Parathyroid adenoma (tissue), 2 donors: Measurements from ENCODE around the gene KIAA0319L.

Experiments used
- H2AFZ ChIP-seq: fragments of 300-600 bp; sonication (generic); one replicate; pipeline ENCODE4 v1.7.0; 2017; ENCODE audit warnings: antibody characterized with exemption, mild to moderate bottlenecking
- H3K27ac ChIP-seq: fragments of 300-600 bp; sonication (generic); one replicate; pipeline ENCODE4 v1.7.0; 2017
- H3K27me3 ChIP-seq: fragments of 300-600 bp; sonication (generic); one replicate; pipeline ENCODE4 v1.7.0; 2017; ENCODE audit warnings: low read length; ENCODE audit not compliant: control insufficient read depth, insufficient read depth
- H3K36me3 ChIP-seq: fragments of 300-600 bp; sonication (generic); one replicate; pipeline ENCODE4 v1.7.0; 2017; ENCODE audit warnings: low read length; ENCODE audit not compliant: control insufficient read depth, insufficient read depth
- H3K4me1 ChIP-seq: fragments of 300-600 bp; sonication (generic); one replicate; pipeline ENCODE4 v1.7.0; 2017; ENCODE audit warnings: control low read depth
- H3K4me2 ChIP-seq: fragments of 300-600 bp; sonication (generic); one replicate; pipeline ENCODE4 v1.7.0; 2017; ENCODE audit warnings: low read length
- H3K4me3 ChIP-seq: fragments of 300-600 bp; sonication (generic); one replicate; pipeline ENCODE4 v1.7.0; 2017; ENCODE audit warnings: low read depth, low read length
- H3K79me2 ChIP-seq: fragments of 300-600 bp; sonication (generic); one replicate; pipeline ENCODE4 v1.7.0; 2017; ENCODE audit warnings: control low read depth
- H3K9ac ChIP-seq: fragments of 300-600 bp; sonication (generic); one replicate; pipeline ENCODE4 v1.7.0; 2017; ENCODE audit warnings: mild to moderate bottlenecking
- H3K9me3 ChIP-seq: fragments of 300-600 bp; sonication (generic); one replicate; pipeline ENCODE4 v1.7.0; 2017; ENCODE audit warnings: low read length; ENCODE audit not compliant: control insufficient read depth
- CTCF ChIP-seq: fragments of 300-600 bp; sonication (generic); IDR thresholded peaks from one replicate; pipeline ENCODE4 v1.7.0; 2017; ENCODE audit warnings: antibody characterized with exemption, mild to moderate bottlenecking
- donor health status: primary hyperparathyroidism.

KIAA0319L gene

DNA sequence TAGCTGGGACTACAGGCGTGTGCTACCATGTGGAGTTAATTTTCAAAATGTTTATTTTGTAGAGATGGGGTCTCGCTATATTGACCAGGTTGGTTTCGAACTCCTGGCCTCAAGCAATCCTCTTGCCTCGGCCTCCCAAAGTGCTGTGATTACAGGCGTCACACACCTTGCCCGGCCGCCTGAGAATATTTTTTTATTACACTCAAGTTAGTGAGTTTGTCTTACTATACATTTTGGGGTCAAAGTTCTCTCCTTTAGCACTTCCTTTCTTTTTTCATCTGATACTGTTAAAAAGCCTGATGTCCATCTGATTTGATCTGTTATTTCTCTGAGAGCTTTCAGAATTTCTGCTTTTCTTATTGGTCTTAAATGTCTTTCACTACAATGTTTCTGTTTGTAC is 128.8 kb downstream of the KIAA0319L start:
- Histone ChIP-seq H2AFZ (no peak overlapping the region), H3K27me3 (no peaks in the 10 kb centered on the region), H3K27ac (no peak overlapping the region), H3K9ac (no peak overlapping the region), H3K9me3 (no peaks in the 10 kb centered on the region), H3K79me2 (no peaks in the 10 kb centered on the region), H3K36me3 (no peaks in the 10 kb centered on the region), H3K4me3 (no peak overlapping the region), H3K4me1 (no peaks in the 10 kb centered on the region), H3K4me2 (no peak overlapping the region)
- TF ChIP-seq CTCF: no peak

- Histone ChIP-seq H3K36me3 (no peaks in the 10 kb centered on the region), H3K27ac (no peak overlapping the region), H3K4me1 (no peaks in the 10 kb centered on the region), H2AFZ (no peak overlapping the region), H3K4me3 (no peak overlapping the region), H3K9me3 (no peaks in the 10 kb centered on the region), H3K79me2 (no peaks in the 10 kb centered on the region), H3K27me3 (no peaks in the 10 kb centered on the region), H3K9ac (no peak overlapping the region), H3K4me2 (no peak overlapping the region)
- no peak for TF ChIP-seq CTCF
Measured at GRCh38 chr1:35426097-35426586, 131.1 kb downstream of the KIAA0319L start.

- H3K27me3 ChIP-seq: no peaks in the 10 kb centered on the region
- H3K9ac ChIP-seq: no peak overlapping the region
- TF ChIP-seq CTCF: no peak
- H3K79me2 ChIP-seq: no peaks in the 10 kb centered on the region
- H3K4me1 ChIP-seq: no peaks in the 10 kb centered on the region
- H3K4me2 ChIP-seq: no peak overlapping the region
- no peaks in the 10 kb centered on the region for H3K36me3 ChIP-seq
- no peaks in the 10 kb centered on the region for H3K9me3 ChIP-seq
- no peak overlapping the region for H3K4me3 ChIP-seq
- H3K27ac ChIP-seq: no peak overlapping the region
- no peak overlapping the region for H2AFZ ChIP-seq
Measured at GRCh38 chr1:35408925-35409324, 148.3 kb downstream of the KIAA0319L start.

GRCh38 chr1:35407743-35408142 is 149.5 kb downstream of the KIAA0319L start:
- no peak overlapping the region for H3K4me2 ChIP-seq
- H3K4me1 ChIP-seq: no peaks in the 10 kb centered on the region
- H3K27me3 ChIP-seq: no peaks in the 10 kb centered on the region
- no peaks in the 10 kb centered on the region for H3K36me3 ChIP-seq
- H3K27ac ChIP-seq: no peak overlapping the region
- no peak overlapping the region for H3K9ac ChIP-seq
- no peaks in the 10 kb centered on the region for H3K79me2 ChIP-seq
- TF ChIP-seq CTCF: no peak
- no peak overlapping the region for H2AFZ ChIP-seq
- H3K9me3 ChIP-seq: no peaks in the 10 kb centered on the region
- no peak overlapping the region for H3K4me3 ChIP-seq

GRCh38 chr1:35406103-35406502 is 151.1 kb downstream of the KIAA0319L start:
- Histone ChIP-seq H3K4me2 (no peak overlapping the region), H3K4me3 (no peak overlapping the region)

More at GRCh38 chr1:35406103-35406502, 151.1 kb downstream of the KIAA0319L start:
- Histone ChIP-seq H3K27ac (no peak overlapping the region), H3K36me3 (no peaks in the 10 kb centered on the region), H3K9me3 (no peaks in the 10 kb centered on the region), H3K27me3 (no peaks in the 10 kb centered on the region), H3K79me2 (no peaks in the 10 kb centered on the region), H3K4me1 (no peaks in the 10 kb centered on the region), H2AFZ (no peak overlapping the region), H3K9ac (no peak overlapping the region)
- no peak for TF ChIP-seq CTCF
